Dedifferentiated amniotic fluid mesenchymal stem cell (primary cell): ENCODE results near the gene RYR2.

ENCODE experiments used
- DNase-seq: peaks from one replicate; pipeline ENCODE4 v3.0.0-alpha.2; 2016; ENCODE audit errors: extremely low spot score

The RYR2 gene

GRCh38 chr1:237041795-237042525, at the start of gene RYR2:
Gene RYR2, plus strand, starts transcription at chr1:237042184. Its CDS starts 338 bp downstream, at chr1:237042522.
- DNase-seq, result no peak

GRCh38 chr1:236992449-236992848, 49.5 kb upstream of the RYR2 start:
- DNase-seq, result no peak

GRCh38 chr1:236994450-236994849, 47.5 kb upstream of the RYR2 start:
- DNase-seq, result no peak

- no peak for DNase-seq
Measured at GRCh38 chr1:236997361-236997760, 44.6 kb upstream of the RYR2 start.

GRCh38 chr1:236997882-236998281, 44.1 kb upstream of the RYR2 start:
- DNase-seq, result no peak

GRCh38 chr1:236998546-236998945, 43.4 kb upstream of the RYR2 start:
- no peak for DNase-seq

GRCh38 chr1:237000191-237000590, 41.8 kb upstream of the RYR2 start:
- no peak for DNase-seq

- DNase-seq, result no peak
Measured at GRCh38 chr1:237003516-237003915, 38.5 kb upstream of the RYR2 start.

- no peak for DNase-seq
Measured at GRCh38 chr1:237004116-237004515, 37.9 kb upstream of the RYR2 start, which contains the start of gene MT1HL1. Gene MT1HL1, minus strand, starts transcription at chr1:237004441. Its CDS starts 69 bp downstream, at chr1:237004372.

- no peak for DNase-seq
Measured at GRCh38 chr1:237005674-237006073, 36.3 kb upstream of the RYR2 start.

GRCh38 chr1:237007147-237007881, 34.7 kb upstream of the RYR2 start:
- DNase-seq, result no peak

GRCh38 chr1:237009611-237010010, 32.4 kb upstream of the RYR2 start:
- DNase-seq, result no peak

- DNase-seq, result no peak
Measured at GRCh38 chr1:237011432-237011831, 30.6 kb upstream of the RYR2 start.

- DNase-seq, result no peak
Measured at GRCh38 chr1:237012361-237012760, 29.6 kb upstream of the RYR2 start.

- no peak for DNase-seq
Measured at GRCh38 chr1:237012788-237013383, 29.1 kb upstream of the RYR2 start.

GRCh38 chr1:237013608-237014007, 28.4 kb upstream of the RYR2 start:
- no peak for DNase-seq

- no peak for DNase-seq
Measured at GRCh38 chr1:237016626-237017025, 25.4 kb upstream of the RYR2 start.

GRCh38 chr1:237018896-237019295, 23.1 kb upstream of the RYR2 start:
- DNase-seq, result no peak

GRCh38 chr1:237025358-237026074, 16.5 kb upstream of the RYR2 start:
- DNase-seq, result no peak

GRCh38 chr1:237029240-237029639, 12.7 kb upstream of the RYR2 start:
- DNase-seq, result no peak

- no peak for DNase-seq
Measured at GRCh38 chr1:237029850-237030535, 12.0 kb upstream of the RYR2 start.

- no peak for DNase-seq
Measured at GRCh38 chr1:237031480-237031879, 10.5 kb upstream of the RYR2 start.
